Activated naive CD8-positive, alpha-beta T cell treated with anti-CD3 and anti-CD28 coated beads, Interleukin-2, amount 10 ng/mL, durations not matched to agents 7 days and 5 days (primary cell): Measurements from ENCODE around the gene COQ10B. TPM values are rescaled to one million over a fixed set of nuclear protein-coding genes. Genes with fewer than 3 reads are reported as not detected.
"Not testable (repeated sequence)": the region's sequence is repeated elsewhere in the genome, so short reads cannot be mapped to it uniquely, and the experiment has no call there.

ENCODE experiments used
- ATAC-seq: fragments of 150-1000 bp; cut with Tn5 transposase; one replicate; pipeline ENCODE4 v1.10.0; 2021; ENCODE audit warnings: low read depth, moderate library complexity
- POLR2A ChIA-PET: fragments of 350-600 bp; sonication (Branson Sonifier 250); formaldehyde crosslinking; loops from one replicate; lab custom pipeline; 2021; ENCODE audit warnings: antibody characterized with exemption; lab: Charles Lee
- DNase-seq: peaks from one replicate; pipeline ENCODE4 v3.0.0; 2021
- H3K27ac Mint-ChIP-seq: one replicate; pipeline ENCODE4 v1.8.0; 2022; ENCODE audit warnings: mild to moderate bottlenecking, mixed read lengths
- H3K27me3 Mint-ChIP-seq: one replicate; pipeline ENCODE4 v1.8.0; 2022; ENCODE audit warnings: mild to moderate bottlenecking, moderate library complexity, mixed read lengths
- H3K36me3 Mint-ChIP-seq: one replicate; pipeline ENCODE4 v1.8.0; 2021; ENCODE audit warnings: mild to moderate bottlenecking, mixed read lengths
- H3K4me1 Mint-ChIP-seq: one replicate; pipeline ENCODE4 v1.8.0; 2021; ENCODE audit warnings: mixed read lengths
- H3K4me3 Mint-ChIP-seq: one replicate; pipeline ENCODE4 v1.8.0; 2022; ENCODE audit warnings: mild to moderate bottlenecking, moderate library complexity, mixed read lengths
- H3K9me3 Mint-ChIP-seq: one replicate; pipeline ENCODE4 v1.8.0; 2021; ENCODE audit warnings: mixed read lengths
- total RNA-seq, 2 experiments: library from RNA; stranded (reverse); gene quantifications; one replicate each; pipeline ENCODE4 v1.2.3, GENCODE V29; 2021

Gene COQ10B
- total RNA-seq, 2 experiments from 2014 or later = 24.8 to 25.2 TPM

DNA sequence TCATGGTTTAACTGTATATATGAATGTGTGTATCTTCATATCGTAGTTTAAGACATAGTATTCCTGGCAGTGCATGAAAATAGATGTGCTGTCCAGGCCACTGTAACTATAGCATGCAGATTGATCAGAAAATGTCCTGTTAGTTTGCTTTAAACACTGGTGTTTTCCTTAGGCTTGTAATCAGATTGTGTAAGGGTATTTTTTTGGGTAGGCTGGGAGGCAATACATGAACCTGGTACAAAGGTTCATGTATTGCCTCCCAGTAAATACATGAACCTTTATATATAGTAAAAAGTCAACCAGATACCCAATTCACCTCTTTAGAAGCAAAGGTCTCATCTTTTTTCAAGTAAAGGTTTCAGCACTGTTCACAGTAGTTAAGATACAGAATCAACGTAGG lies 1.6 kb downstream of the COQ10B start:
- DNase-seq (no peak), ATAC-seq (no peak)
- POLR2A ChIA-PET = interaction anchor here (1.0 to 3.9 kb wide), 2 partner anchors 20 to 45 kb away, joined by 5 to 75 read pairs; partner anchors contain the start of genes HSPD1, HSPE1 and SF3B1
- peak overlapping the region; percentile 96 for H3K27ac Mint-ChIP-seq
- H3K36me3 Mint-ChIP-seq = peaks cover 6% of the 10 kb centered on the region
- no peaks in the 10 kb centered on the region for H3K9me3 Mint-ChIP-seq
- no peaks in the 10 kb centered on the region for H3K27me3 Mint-ChIP-seq
- H3K4me1 Mint-ChIP-seq = peaks cover 29% of the 10 kb centered on the region
- H3K4me3 Mint-ChIP-seq = peak overlapping the region; percentile 88

DNA sequence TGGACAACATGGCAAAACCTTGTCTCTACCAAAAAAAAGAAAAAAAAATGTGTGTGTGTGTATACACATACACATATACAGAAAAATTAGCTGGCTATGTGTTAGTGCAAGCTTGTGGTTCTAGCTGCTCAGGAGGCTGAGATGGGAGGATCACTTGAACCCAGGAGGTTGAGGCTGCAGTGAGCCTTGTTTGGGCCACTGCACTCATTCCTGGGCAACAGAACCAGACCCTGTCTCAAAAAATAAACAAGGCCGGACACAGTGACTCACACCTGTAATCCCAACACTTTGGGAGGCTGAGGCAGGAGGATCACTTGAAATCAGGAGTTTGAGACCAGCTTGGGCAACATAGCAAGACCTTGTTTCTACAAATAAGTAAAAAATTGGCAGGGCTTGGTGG lies 2.1 kb downstream of the COQ10B start:
- POLR2A ChIA-PET = interaction anchor here (3.9 kb wide), 1 partner anchor 20 kb away, joined by 75 read pairs; the partner anchor contains the start of gene SF3B1
- ATAC-seq = no peak
- H3K27ac Mint-ChIP-seq = peak overlapping the region; percentile 11
- no peaks in the 10 kb centered on the region for H3K27me3 Mint-ChIP-seq
- peaks cover 6% of the 10 kb centered on the region for H3K36me3 Mint-ChIP-seq
- H3K4me3 Mint-ChIP-seq = no peak overlapping the region
- peaks cover 29% of the 10 kb centered on the region for H3K4me1 Mint-ChIP-seq
- no peaks in the 10 kb centered on the region for H3K9me3 Mint-ChIP-seq
- DNase-seq = no peak

DNA sequence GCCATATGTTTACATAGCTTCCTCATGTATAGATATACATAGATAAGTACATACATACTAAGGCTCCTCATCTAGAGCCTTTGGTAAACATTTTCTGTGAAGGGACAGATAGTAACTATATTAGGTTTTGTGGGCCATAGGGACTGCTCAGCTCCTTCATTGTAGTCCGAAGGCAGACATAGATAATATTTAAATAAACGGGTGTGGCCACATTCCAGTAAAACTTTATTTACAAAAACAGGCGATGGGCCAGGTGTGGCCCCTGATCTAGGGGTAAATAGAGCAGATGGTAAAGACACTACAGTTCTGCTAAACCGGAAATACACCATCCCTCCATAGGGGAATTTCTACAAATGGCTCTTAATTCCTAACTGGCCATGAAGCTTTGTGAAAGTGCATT lies 7.3 kb downstream of the COQ10B start:
- no peak overlapping the region for H3K27ac Mint-ChIP-seq
- no peak for DNase-seq
- no peak for ATAC-seq
- no peaks in the 10 kb centered on the region for H3K27me3 Mint-ChIP-seq
- peaks cover 17% of the 10 kb centered on the region for H3K36me3 Mint-ChIP-seq
- peaks cover 11% of the 10 kb centered on the region for H3K4me1 Mint-ChIP-seq
- POLR2A ChIA-PET = no interaction called here
- no peaks in the 10 kb centered on the region for H3K9me3 Mint-ChIP-seq
- H3K4me3 Mint-ChIP-seq = no peak overlapping the region

DNA sequence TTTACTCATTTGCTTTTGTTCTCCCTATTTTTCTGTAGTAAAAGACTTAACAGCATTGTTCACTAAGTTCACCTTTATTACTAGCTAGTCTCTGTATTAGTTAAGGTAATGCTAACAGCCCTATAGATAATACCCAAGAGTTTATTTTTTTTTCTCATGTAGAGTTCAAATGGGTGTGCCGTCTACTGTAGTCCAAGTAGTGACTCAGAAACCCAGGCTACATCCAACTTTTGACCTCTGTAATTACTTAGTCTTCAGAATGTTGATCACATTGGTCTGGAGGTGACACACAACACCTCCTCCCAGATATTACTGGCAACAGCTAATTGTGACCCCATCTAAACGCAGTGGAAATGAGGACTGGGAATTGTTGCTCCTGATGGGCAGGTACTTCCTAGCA lies 7.7 kb downstream of the COQ10B start:
- no peaks in the 10 kb centered on the region for H3K27me3 Mint-ChIP-seq
- no peak overlapping the region for H3K4me3 Mint-ChIP-seq
- peaks cover 11% of the 10 kb centered on the region for H3K4me1 Mint-ChIP-seq
- no peaks in the 10 kb centered on the region for H3K9me3 Mint-ChIP-seq
- H3K27ac Mint-ChIP-seq = no peak overlapping the region
- peaks cover 15% of the 10 kb centered on the region for H3K36me3 Mint-ChIP-seq
- no peak for ATAC-seq
- DNase-seq = no peak
- POLR2A ChIA-PET = no interaction called here

DNA sequence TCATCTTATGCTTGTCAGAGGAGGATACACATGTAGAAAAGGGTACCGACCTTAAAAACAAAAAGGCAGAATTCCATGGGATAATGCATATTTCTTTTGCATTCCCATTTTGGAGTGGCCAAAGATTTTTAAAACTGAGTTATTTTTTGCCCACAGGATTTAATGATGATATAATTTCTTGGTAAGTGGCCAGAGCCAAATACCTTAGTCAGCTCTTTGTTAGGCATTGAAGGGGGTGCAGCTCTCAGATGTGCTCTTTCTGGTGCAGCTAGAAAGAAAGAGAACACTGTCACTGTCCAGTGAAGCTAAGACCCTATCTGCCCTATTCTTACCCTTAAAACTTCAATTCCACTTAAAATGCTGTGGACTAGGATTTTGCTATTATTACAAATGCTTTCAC lies 10.8 kb downstream of the COQ10B start:
- DNase-seq (no peak), ATAC-seq (no peak)
- H3K36me3 Mint-ChIP-seq = peaks cover 21% of the 10 kb centered on the region
- no peaks in the 10 kb centered on the region for H3K27me3 Mint-ChIP-seq
- no peak overlapping the region for H3K27ac Mint-ChIP-seq
- H3K4me3 Mint-ChIP-seq = no peak overlapping the region
- peaks cover 11% of the 10 kb centered on the region for H3K4me1 Mint-ChIP-seq
- POLR2A ChIA-PET = interaction anchor here (0.7 kb wide), 2 partner anchors 10 to 20 kb away, joined by 3 read pairs; no protein-coding TSS in a partner anchor
- no peaks in the 10 kb centered on the region for H3K9me3 Mint-ChIP-seq

DNA sequence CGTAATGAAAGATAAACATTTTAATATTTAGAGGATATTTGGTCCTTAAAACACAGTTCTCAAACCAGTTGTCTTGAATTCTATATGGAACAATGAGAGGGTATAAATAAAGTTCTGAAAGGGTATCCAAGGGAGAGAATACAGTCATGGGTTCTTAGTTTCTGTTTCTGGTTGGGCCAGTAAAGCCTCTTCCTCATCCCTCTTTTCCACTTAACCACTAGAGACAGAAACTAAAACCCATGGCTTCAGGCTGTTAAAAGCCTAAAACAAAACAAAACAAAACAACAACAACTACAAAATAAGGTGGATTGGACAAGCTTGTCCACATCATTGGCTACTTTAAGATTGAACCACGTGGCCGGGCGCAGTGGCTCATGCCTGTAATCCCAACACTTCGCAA lies 18.8 kb downstream of the COQ10B start:
- POLR2A ChIA-PET = interaction anchor here (0.7 kb wide), 1 partner anchor 602 kb away, joined by 3 read pairs; no protein-coding TSS in a partner anchor
- ATAC-seq (no peak), DNase-seq (no peak)
- no peak overlapping the region for H3K27ac Mint-ChIP-seq
- H3K4me3 Mint-ChIP-seq = no peak overlapping the region
- peaks cover 22% of the 10 kb centered on the region for H3K36me3 Mint-ChIP-seq
- H3K4me1 Mint-ChIP-seq = peaks cover 5% of the 10 kb centered on the region
- no peaks in the 10 kb centered on the region for H3K27me3 Mint-ChIP-seq
- no peaks in the 10 kb centered on the region for H3K9me3 Mint-ChIP-seq

DNA sequence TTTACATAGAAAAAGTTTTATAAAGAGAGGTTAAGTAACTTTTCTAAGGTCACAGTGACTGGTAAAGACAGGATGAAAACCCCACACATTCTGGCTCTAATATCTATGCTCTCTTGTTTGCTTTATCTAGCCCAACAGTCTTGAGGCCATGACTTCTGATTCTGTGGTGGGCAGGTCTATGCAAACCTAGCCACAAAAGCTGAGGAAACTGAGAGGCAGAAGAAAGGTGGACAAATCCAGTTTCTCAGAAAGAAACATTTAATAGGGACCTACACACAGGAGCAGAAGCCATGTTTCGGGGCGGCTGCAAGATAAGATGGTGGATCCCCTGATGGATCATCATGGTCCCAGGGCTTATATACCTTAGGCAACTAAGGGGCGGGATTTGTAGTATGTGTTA lies 24.4 kb downstream of the COQ10B start:
- POLR2A ChIA-PET = no interaction called here
- H3K27ac Mint-ChIP-seq = no peak overlapping the region
- H3K9me3 Mint-ChIP-seq = no peaks in the 10 kb centered on the region

DNA sequence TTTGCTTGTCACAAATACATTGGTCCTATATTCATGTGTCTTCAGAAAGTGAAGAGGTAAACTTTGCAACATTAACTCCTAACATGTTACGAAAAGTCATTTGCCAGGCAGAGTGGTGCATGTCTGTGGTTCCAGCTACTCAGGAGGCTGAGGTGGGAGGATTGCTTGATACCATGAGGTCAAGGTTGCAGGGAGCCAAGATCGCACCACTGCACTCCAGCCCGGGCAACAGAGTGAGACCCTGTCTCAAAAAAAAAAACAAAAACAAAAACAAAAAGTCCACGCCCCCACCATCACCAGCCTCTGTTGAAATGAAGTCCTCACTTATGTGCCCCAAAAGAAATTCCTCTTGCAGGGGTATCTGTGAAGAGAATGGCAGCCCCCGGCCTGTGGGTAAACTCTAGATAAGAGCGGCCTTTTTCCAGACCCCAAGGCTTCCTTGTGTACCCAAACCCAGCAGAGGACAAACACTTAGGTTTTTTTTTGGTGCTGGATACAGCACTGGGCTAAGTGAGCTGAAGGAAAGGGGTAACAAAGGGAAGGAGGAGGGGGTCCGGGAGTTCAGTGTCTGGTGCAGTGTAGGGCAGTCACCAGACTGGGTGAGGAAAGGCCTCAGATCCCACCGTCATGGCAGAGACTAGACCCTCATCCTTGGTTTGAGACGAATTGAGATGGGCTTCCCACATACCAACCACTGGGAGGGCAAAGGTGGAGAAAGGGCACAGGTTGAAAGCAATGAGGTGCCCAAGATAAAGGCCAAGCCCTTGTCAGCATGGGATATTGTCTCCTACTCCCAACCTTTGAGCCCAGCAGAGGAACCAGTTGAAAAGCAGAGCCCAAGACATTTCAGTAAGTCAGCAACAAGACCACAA lies 27.0 kb downstream of the COQ10B start:
- no peak for DNase-seq
- no peak overlapping the region for H3K4me3 Mint-ChIP-seq
- no peaks in the 10 kb centered on the region for H3K27me3 Mint-ChIP-seq
- H3K4me1 Mint-ChIP-seq = peaks cover 9% of the 10 kb centered on the region
- no peak overlapping the region for H3K27ac Mint-ChIP-seq
- POLR2A ChIA-PET = interaction anchor here (1.0 to 1.3 kb wide), 2 partner anchors 9 to 19 kb away, joined by 3 read pairs; partner anchors contain the start of genes HSPD1 and HSPE1
- peaks cover 3% of the 10 kb centered on the region for H3K9me3 Mint-ChIP-seq
- ATAC-seq = no peak
- H3K36me3 Mint-ChIP-seq = peaks cover 52% of the 10 kb centered on the region

More for the DNA sequence above, 24.4 kb downstream of the COQ10B start:
- peaks cover 9% of the 10 kb centered on the region for H3K4me1 Mint-ChIP-seq
- H3K27me3 Mint-ChIP-seq = no peaks in the 10 kb centered on the region
- DNase-seq = no peak
- no peak overlapping the region for H3K4me3 Mint-ChIP-seq
- peaks cover 41% of the 10 kb centered on the region for H3K36me3 Mint-ChIP-seq
- ATAC-seq = no peak

DNA sequence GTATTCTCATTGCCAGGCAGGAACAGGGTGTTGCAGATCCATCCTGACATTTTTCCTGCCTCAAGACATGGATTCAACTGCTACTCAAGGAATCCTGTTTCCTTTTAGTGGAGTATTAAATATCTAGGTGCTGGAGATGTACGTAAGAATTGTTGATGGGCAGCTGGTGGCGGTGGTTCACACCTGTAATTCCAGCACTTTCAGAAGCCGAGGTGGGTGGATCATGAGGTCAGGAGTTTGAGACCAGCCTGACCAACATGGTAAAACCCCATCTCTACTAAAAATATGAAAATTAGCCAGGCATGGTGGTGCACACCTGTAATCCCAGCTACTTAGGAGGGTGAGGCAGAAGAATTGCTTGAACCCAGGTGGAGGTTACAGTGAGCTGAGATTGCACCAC lies 30.9 kb downstream of the COQ10B start:
- not testable (repeated sequence) for H3K27ac Mint-ChIP-seq, H3K9me3 Mint-ChIP-seq, H3K4me1 Mint-ChIP-seq, H3K27me3 Mint-ChIP-seq, ATAC-seq, DNase-seq, H3K4me3 Mint-ChIP-seq
- POLR2A ChIA-PET = interaction anchor here (0.7 to 1.5 kb wide), 3 partner anchors 13 to 32 kb away, joined by 3 to 7 read pairs (median 4); partner anchors contain the start of gene MOB4
- peaks cover 62% of the 10 kb centered on the region for H3K36me3 Mint-ChIP-seq

DNA sequence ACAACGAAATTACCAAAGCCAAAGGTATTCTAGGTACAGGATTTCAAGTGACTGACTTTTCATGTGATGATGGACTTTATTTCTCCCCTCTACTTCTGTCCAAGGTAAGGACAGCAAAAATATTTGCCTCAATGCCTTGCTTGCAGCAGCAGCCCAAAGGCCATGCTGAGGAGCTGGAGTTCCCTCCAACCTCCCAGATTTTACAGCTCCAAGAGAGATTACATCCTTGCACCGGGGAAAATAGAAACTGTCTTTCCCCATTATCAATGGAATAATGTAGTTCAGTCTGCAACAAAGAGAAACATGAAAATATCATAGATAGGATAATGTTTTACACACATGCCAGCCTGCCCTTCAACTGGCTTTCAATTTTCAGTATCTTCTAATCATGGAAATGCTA lies 32.8 kb downstream of the COQ10B start:
- POLR2A ChIA-PET = no interaction called here
- DNase-seq = no peak

DNA sequence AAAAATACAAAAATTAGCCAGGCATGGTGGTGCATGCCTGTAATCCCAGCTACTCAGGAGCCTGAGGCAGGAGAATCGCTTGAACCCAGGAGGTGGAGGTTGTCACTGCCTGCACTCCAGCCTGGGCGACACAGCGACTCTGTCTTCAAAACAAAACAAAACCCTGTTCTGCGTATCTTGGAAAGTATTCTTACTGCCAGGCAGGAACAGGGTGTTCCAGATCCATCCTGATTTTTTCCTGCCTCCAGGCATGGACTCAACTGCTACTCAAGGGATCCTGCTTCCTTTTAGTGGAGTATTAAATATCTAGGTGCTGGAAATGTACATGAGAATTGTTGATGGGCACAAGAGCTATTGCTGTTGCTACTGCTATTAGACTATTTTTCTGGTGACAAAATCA lies 34.0 kb downstream of the COQ10B start:
- no peak overlapping the region for H3K27ac Mint-ChIP-seq
- peaks cover 70% of the 10 kb centered on the region for H3K36me3 Mint-ChIP-seq
- H3K9me3 Mint-ChIP-seq = peaks cover 3% of the 10 kb centered on the region
- H3K4me1 Mint-ChIP-seq = peaks cover 2% of the 10 kb centered on the region
- ATAC-seq (no peak), DNase-seq (no peak)
- no peak overlapping the region for H3K4me3 Mint-ChIP-seq
- POLR2A ChIA-PET = interaction anchor here (0.5 to 1.0 kb wide), 2 partner anchors 8 to 12 kb away, joined by 3 to 4 read pairs; partner anchors contain the start of gene HSPD1
- no peaks in the 10 kb centered on the region for H3K27me3 Mint-ChIP-seq

More for the DNA sequence above, 32.8 kb downstream of the COQ10B start:
- H3K9me3 Mint-ChIP-seq = peaks cover 3% of the 10 kb centered on the region
- H3K27ac Mint-ChIP-seq = no peak overlapping the region
- no peaks in the 10 kb centered on the region for H3K27me3 Mint-ChIP-seq
- H3K4me1 Mint-ChIP-seq = peaks cover 2% of the 10 kb centered on the region
- ATAC-seq = no peak
- no peak overlapping the region for H3K4me3 Mint-ChIP-seq
- peaks cover 70% of the 10 kb centered on the region for H3K36me3 Mint-ChIP-seq

DNA sequence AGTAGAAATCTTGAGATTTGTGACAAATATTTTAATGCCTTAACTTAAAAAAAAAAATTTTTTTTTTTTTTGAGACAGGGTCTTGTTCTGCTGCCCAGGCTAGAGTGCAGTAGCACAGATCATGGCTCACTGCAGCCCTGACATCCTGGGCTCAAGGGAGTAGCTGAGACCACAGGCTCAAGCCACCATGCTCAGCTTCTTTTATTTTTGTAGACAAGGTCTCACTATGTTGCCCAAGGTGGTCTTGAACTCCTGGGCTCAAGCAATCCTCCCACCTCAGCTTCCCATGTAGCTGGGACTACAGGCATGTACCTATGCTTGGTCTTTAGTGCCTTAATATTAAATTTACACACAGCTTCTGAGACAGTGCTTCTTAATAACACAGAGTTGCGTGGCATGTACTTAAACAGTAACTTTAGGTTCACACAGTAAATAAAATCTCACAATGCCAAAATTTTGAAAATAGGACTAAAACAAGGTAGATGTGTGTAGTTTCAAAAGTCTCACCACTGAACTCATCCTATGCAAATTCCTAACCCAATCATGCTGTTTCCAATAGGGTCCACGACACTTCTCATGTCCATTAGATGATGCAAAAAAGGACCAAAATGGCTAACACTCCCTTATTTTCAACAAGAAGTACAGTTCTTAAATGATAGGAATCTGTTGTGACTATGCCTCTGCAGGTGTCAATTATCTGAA lies 42.2 kb downstream of the COQ10B start:
- Mint-ChIP-seq H3K27ac (no peak overlapping the region), H3K27me3 (no peaks in the 10 kb centered on the region), H3K4me1 (peaks cover 40% of the 10 kb centered on the region), H3K36me3 (peaks cover 52% of the 10 kb centered on the region), H3K9me3 (no peaks in the 10 kb centered on the region), H3K4me3 (peak overlapping the region; percentile 91)
- POLR2A ChIA-PET = interaction anchor here (0.6 to 2.8 kb wide), 5 partner anchors 20 to 61 kb away, joined by 3 to 12 read pairs (median 5); partner anchors contain the start of genes COQ10B, MOB4 and SF3B1
- ATAC-seq = no peak
- no peak for DNase-seq

DNA sequence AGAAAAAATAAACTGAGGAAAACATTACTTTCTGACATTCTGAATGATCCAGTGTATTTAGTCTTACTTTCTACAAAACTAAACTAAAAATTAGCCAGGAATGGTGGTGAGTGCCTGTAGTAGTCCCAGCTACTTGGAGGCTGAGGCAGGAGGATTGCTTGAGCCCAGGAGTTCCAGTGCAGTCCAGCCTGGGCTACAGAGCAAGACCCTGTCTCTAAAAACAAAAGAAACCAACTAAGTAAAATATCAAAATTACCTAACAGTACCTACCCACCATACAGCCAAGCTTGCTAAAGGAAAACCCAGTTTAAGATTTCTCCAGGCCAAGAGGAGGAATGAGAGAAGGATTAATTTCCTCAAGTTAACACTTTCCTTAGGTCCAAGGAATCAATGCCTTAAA lies 43.3 kb downstream of the COQ10B start:
- H3K4me1 Mint-ChIP-seq = peaks cover 43% of the 10 kb centered on the region
- peaks cover 47% of the 10 kb centered on the region for H3K36me3 Mint-ChIP-seq
- peak overlapping the region; percentile 62 for H3K27ac Mint-ChIP-seq
- no peaks in the 10 kb centered on the region for H3K27me3 Mint-ChIP-seq
- no peak for DNase-seq
- POLR2A ChIA-PET = interaction anchor here (1.0 to 2.8 kb wide), 4 partner anchors 12 to 62 kb away, joined by 4 to 12 read pairs (median 7); partner anchors contain the start of genes COQ10B, MOB4 and SF3B1
- H3K9me3 Mint-ChIP-seq = no peaks in the 10 kb centered on the region
- H3K4me3 Mint-ChIP-seq = peak overlapping the region; percentile 91
- ATAC-seq = no peak
